Left lung (tissue), 10 donors: ENCODE results near the gene RBM39. TPM values are rescaled to one million over a fixed set of nuclear protein-coding genes. Genes with fewer than 3 reads are reported as not detected.

Experiments
- ATAC-seq: fragments of 200-7000 bp; cut with Tn5 transposase; one replicate; pipeline ENCODE4 v1.9.1; 2020; ENCODE audit warnings: moderate library complexity
- DNase-seq, 4 donors: peaks; one replicate each; pipeline ENCODE4 v3.0.0-alpha.2; 2013 to 2020
- H3K27ac ChIP-seq, 2 donors: fragments of 200-600 bp; sonication (generic) in 1 of 2; one replicate each; pipeline versions ENCODE4 v1.5.0 to v1.8.0; 2020 to 2021
- H3K27me3 ChIP-seq, 2 donors: fragments of 200-600 bp; sonication (generic) in 1 of 2; one replicate each; pipeline versions ENCODE4 v1.5.0 to v1.8.0; 2020 to 2021
- H3K36me3 ChIP-seq, 2 donors: fragments of 200-600 bp; sonication (generic) in 1 of 2; one replicate each; pipeline versions ENCODE4 v1.5.0 to v1.8.0; 2020 to 2021
- H3K4me1 ChIP-seq, 2 donors: fragments of 200-600 bp; one replicate each; pipeline ENCODE4 v1.8.0; 2021
- H3K4me3 ChIP-seq, 2 donors: fragments of 200-600 bp; sonication (generic) in 1 of 2; one replicate each; pipeline versions ENCODE4 v1.5.0 to v1.8.0; 2020 to 2021; ENCODE audit warnings: mild to moderate bottlenecking in 1 of 2
- H3K9me3 ChIP-seq, 2 donors: fragments of 200-600 bp; sonication (generic) in 1 of 2; one replicate each; pipeline versions ENCODE4 v1.5.0 to v1.8.0; 2020 to 2021
- intact Hi-C, 2 donors: fragments of 100-400 bp; cut with DNase I; formaldehyde crosslinking; loops; one replicate each; pipeline versions ENCODE4 v1.11.2 to v1.14.2; 2022
- polyA plus RNA-seq, 6 donors: library from polyadenylated mRNA; unstranded; fragments of 120-200 nt; gene quantifications; one replicate each; pipeline ENCODE4 v1.2.1, GENCODE V29; 2013; ENCODE audit not compliant: insufficient read length in 6 of 6
- total RNA-seq, 2 donors: library from RNA; stranded (reverse); fragmentation: NEBNext Ultra II Directional; extraction: Animal tissue kit (Norgen Biotek cat#: 25700); gene quantifications; one replicate each; pipeline ENCODE4 v1.2.1, GENCODE V29; 2021
- TF ChIP-seq, protein P1 (sequence below), 2 donors: fragments of 200-600 bp; sonication (generic) in 1 of 2; IDR thresholded peaks; one replicate each; pipeline versions ENCODE4 v1.5.0 to v1.8.0; 2021; ENCODE audit warnings: antibody characterized with exemption in 2 of 2
- donor health status: DM: no; HTN: yes; CAD: no.
- donor health status: DM: no; HTN: no; CAD: no.

The RBM39 gene
- total and polyA plus RNA-seq, 8 donors: 242 to 744 (median 685) TPM

DNA sequence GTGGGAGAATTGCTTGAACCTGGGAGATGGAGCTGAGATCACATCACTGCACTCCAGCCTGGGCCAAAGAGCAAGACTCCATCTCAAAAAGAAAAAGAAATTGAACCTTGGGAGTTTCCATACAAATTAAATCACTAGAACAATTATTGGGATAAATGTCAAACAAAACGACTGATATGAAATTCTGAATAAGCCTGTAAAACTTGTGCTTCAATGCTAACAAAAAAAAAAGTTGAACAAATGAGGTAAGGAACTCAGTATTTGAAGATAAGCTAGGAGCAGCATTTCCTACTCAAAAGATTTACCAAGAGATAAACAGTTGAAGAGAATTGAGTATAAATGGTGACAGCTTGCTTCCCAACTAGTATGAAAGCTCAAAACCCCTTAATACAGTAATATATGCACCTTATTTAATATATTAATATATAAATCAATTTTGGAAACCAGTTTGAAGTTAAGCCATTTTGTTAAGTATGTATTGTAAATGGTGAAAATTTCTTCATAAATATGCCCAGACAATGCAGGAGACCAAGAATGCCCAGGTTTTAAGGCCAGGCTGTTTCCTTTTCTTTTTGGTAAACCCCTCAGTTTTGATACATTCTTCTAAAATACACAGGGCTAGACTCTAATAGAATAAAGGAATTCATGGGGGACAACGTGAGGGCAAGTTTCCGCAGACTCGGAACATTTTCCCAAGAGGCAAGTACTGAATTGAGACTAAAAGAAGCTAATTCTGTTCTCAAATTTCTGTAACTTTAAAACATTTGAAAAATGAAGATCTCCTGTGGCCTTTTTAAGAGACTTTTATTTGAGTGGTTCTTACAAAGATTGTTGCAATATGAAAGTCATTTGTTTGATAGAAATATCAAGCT is 39.0 kb downstream of the RBM39 start:
- Histone ChIP-seq H3K9me3 (no peaks in the 10 kb centered on the region), H3K27ac (no peak overlapping the region), H3K27me3 (no peaks in the 10 kb centered on the region), H3K4me1 (peaks cover 8 to 25% of the 10 kb centered on the region in 2 donors), H3K4me3 (no peak overlapping the region), H3K36me3 (peaks cover 0 to 67% of the 10 kb centered on the region in 2 donors)
- DNase-seq: no peak
- TF ChIP-seq, protein P1, sequence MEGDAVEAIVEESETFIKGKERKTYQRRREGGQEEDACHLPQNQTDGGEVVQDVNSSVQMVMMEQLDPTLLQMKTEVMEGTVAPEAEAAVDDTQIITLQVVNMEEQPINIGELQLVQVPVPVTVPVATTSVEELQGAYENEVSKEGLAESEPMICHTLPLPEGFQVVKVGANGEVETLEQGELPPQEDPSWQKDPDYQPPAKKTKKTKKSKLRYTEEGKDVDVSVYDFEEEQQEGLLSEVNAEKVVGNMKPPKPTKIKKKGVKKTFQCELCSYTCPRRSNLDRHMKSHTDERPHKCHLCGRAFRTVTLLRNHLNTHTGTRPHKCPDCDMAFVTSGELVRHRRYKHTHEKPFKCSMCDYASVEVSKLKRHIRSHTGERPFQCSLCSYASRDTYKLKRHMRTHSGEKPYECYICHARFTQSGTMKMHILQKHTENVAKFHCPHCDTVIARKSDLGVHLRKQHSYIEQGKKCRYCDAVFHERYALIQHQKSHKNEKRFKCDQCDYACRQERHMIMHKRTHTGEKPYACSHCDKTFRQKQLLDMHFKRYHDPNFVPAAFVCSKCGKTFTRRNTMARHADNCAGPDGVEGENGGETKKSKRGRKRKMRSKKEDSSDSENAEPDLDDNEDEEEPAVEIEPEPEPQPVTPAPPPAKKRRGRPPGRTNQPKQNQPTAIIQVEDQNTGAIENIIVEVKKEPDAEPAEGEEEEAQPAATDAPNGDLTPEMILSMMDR (IDR thresholded peaks at IDR 0.05): no peak
- no peak for ATAC-seq
- intact Hi-C loops: no loop called here

DNA sequence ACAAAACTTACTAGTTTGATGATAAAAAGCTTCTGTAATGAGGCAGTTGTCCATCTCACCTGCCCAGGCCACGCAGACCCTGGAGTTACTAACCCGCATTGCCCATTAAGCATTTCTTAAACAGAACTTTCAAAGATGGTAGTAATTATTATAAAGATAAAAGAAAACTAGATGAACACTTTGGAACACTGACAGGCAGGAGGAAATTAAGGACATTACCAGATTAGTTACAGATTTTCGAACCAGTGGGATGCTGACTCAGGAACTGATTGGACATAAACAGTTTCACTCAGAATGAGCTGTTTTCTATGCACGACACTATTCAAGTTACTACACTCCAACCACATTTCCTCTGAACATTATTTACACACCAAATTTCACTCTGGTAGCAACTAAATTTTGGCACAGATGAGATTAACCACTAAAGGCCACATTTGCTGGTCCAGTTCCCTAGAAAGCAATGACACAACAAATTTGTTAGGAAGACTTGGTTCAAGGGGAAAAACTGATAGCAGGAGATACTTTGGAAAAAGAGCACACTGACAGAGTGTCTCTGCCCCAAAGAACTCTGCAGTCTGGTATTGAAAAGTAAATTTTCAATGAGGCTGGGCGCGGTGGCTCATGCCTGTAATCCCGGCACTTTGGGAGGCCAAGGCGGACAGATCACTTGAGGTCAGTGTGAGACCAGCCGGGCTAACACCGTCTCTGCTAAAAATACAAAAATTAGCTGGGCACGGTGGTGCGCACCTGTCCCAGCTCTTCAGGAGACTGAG is 39.8 kb downstream of the RBM39 start:
- intact Hi-C loops: no loop called here
- H3K4me1 ChIP-seq: peaks cover 10 to 32% of the 10 kb centered on the region in 2 donors
- H3K27ac ChIP-seq: no peak overlapping the region
- no peaks in the 10 kb centered on the region for H3K9me3 ChIP-seq
- TF ChIP-seq, protein P1 (IDR thresholded peaks at IDR 0.05): no peak
- no peak for ATAC-seq
- no peak overlapping the region for H3K4me3 ChIP-seq
- H3K36me3 ChIP-seq: peaks cover 0 to 59% of the 10 kb centered on the region in 2 donors
- no peak for DNase-seq
- H3K27me3 ChIP-seq: no peaks in the 10 kb centered on the region

DNA sequence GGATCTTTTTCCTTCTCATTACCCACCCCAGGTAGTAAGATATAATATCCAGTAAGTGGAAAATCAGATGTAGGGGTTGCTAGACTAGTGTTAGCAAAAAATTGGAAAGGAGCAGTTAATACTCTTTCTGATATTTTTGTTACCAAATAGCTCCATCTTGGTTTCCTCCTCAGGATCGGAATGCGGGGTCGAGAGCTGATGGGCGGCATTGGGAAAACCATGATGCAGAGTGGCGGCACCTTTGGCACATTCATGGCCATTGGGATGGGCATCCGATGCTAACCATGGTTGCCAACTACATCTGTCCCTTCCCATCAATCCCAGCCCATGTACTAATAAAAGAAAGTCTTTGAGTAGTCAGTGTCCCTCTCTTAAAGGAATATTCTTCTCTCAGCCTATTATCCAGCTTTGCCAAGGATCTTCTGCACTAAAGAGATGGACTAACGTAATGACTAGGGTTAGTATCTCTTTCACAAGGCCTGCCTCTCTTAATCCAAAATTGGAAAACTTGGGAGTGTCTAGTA is 41.4 kb downstream of the RBM39 start:
- peak overlapping the region in 1 of 2 donors; percentile 85 for H3K4me3 ChIP-seq

DNA sequence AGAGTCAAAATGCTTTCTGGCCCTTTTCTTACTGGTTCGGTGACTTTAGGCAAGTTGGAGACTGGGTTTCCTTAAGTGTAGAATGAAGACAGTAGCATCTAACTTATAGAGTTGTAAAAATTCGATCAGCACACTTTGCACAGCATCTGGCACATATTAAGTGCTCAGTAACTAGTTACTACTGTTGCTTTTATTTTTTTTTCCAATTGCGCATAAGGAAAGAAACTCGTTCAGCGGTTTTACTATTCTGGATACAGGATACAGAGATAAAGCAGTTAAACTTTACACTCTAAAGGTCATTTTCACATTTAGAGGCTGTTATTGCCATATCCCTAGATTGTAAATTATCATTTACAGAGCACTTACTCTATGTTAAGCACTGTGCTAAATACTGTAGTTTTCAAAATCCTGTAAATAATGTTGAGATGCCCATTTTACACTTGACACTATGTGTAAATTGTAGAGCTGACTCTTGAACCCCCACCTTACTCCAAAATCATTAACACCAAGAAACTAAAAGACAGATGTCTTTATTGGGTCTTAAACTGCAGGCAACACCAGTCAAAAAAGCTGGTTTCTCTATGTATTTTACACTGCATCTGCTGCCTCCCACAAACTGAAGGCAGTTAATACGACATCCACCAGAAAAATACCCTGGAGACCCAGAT is 42.0 kb downstream of the RBM39 start:
- intact Hi-C loops: no loop called here
- H3K36me3 ChIP-seq: peaks cover 0 to 42% of the 10 kb centered on the region in 2 donors
- H3K27ac ChIP-seq: peak overlapping the region; percentile 86 to 92

More for the DNA sequence above, 41.4 kb downstream of the RBM39 start:
- H3K4me1 ChIP-seq: peaks cover 10 to 32% of the 10 kb centered on the region in 2 donors
- DNase-seq (no peak), ATAC-seq (no peak)
- no peaks in the 10 kb centered on the region for H3K27me3 ChIP-seq
- H3K9me3 ChIP-seq: no peaks in the 10 kb centered on the region
- intact Hi-C loops: no loop called here
- H3K36me3 ChIP-seq: peaks cover 0 to 43% of the 10 kb centered on the region in 2 donors
- TF ChIP-seq, protein P1 (IDR thresholded peaks at IDR 0.05): no peak
- H3K27ac ChIP-seq: peak overlapping the region in 1 of 2 donors; percentile 92

More for the DNA sequence above, 42.0 kb downstream of the RBM39 start:
- DNase-seq (no peak), ATAC-seq (no peak)
- no peaks in the 10 kb centered on the region for H3K9me3 ChIP-seq
- H3K4me1 ChIP-seq: peaks cover 10 to 32% of the 10 kb centered on the region in 2 donors
- no peaks in the 10 kb centered on the region for H3K27me3 ChIP-seq
- peak overlapping the region; percentile 85 to 90 for H3K4me3 ChIP-seq
- TF ChIP-seq, protein P1 (IDR thresholded peaks at IDR 0.05): no peak
